Adrenal gland (tissue), 5 donors: ENCODE measurements around the gene ZNF33B.

Source experiments
- CTCF ChIP-seq, 6 experiments: fragments of 450-650 bp in 4 of 6; fragments of 200-600 bp in 2 of 6; sonication (generic) in 1 of 6; IDR thresholded peaks; 1 replicate in 5 of 6; 2 replicates in 1 of 6; pipeline versions ENCODE4 v1.5.1 to v1.8.0; 2016 to 2021; ENCODE audit warnings: antibody characterized with exemption in 6 of 6, mild to moderate bottlenecking in 2 of 6, moderate library complexity in 1 of 6
- POLR2A ChIP-seq, 2 donors: fragments of 450-650 bp; IDR thresholded peaks; one replicate each; pipeline ENCODE4 v1.6.1; 2017; ENCODE audit warnings: antibody characterized with exemption in 2 of 2, mild to moderate bottlenecking in 2 of 2, moderate library complexity in 1 of 2
- donor health status: DM: no; HTN: no; CAD: no.

- no peak for TF ChIP-seq CTCF (IDR thresholded peaks at IDR 0.05)
- no peak for TF ChIP-seq POLR2A (IDR thresholded peaks at IDR 0.05)
Observed at GRCh38 chr10:42593284-42593683, 45.1 kb downstream of the ZNF33B start.
